Keratinocyte (primary cell): ENCODE results near the gene LATS1. TPM values are rescaled to one million over a fixed set of nuclear protein-coding genes. Genes with fewer than 3 reads are reported as not detected.

ENCODE experiments used
- DNase-seq: peaks from one replicate; pipeline ENCODE4 v3.0.0-alpha.2; 2011; ENCODE audit warnings: low read depth, missing footprints, low spot score
- FAIRE-seq: peaks from 2 replicates; lab custom pipeline; 2011; peaks lifted over from hg19 to GRCh38; lab: Jason Lieb, UNC
- H2AFZ ChIP-seq: 2 replicates; pipeline ENCODE4 v1.6.0; 2012; ENCODE audit warnings: low read length, control low read depth, inconsistent platforms; ENCODE audit not compliant: control insufficient read depth
- H3K27ac ChIP-seq: 2 replicates; pipeline ENCODE4 v1.5.1; 2011; ENCODE audit warnings: low read length; ENCODE audit not compliant: control insufficient read depth, insufficient read depth
- H3K27me3 ChIP-seq: 3 replicates; pipeline ENCODE4 v1.6.0; 2011; ENCODE audit warnings: low read length; ENCODE audit not compliant: control insufficient read depth, insufficient read depth; ENCODE audit errors: extremely low read depth
- H3K36me3 ChIP-seq, 2 experiments: 2 replicates in 1 of 2; 3 replicates in 1 of 2; pipeline ENCODE4 v1.5.1; 2011; ENCODE audit warnings: low read length in 2 of 2, mild to moderate bottlenecking in 1 of 2; ENCODE audit not compliant: control insufficient read depth in 2 of 2, insufficient read depth in 2 of 2; ENCODE audit errors: extremely low read depth in 1 of 2
- H3K4me1 ChIP-seq: 3 replicates; pipeline ENCODE4 v1.5.1; 2011; ENCODE audit warnings: low read length; ENCODE audit not compliant: control insufficient read depth, insufficient read depth; ENCODE audit errors: extremely low read depth
- H3K4me2 ChIP-seq: 3 replicates; pipeline ENCODE4 v1.6.0; 2011; ENCODE audit warnings: low read depth, low read length; ENCODE audit not compliant: control insufficient read depth, insufficient read depth; ENCODE audit errors: extremely low read depth
- H3K4me3 ChIP-seq, 3 experiments: fragments of 200-600 bp in 1 of 3; sonication (generic) in 1 of 3; 2 replicates in 2 of 3; 3 replicates in 1 of 3; pipeline ENCODE4 v1.5.1; 2011 to 2016; ENCODE audit warnings: low read length in 3 of 3, mild to moderate bottlenecking in 3 of 3, control low read depth in 2 of 3, inconsistent platforms in 1 of 3, low read depth in 1 of 3, mixed read lengths in 1 of 3, mixed run types in 1 of 3, moderate library complexity in 1 of 3; ENCODE audit not compliant: control insufficient read depth in 2 of 3, insufficient read depth in 2 of 3; ENCODE audit errors: extremely low read depth in 1 of 3
- H3K79me2 ChIP-seq: 2 replicates; pipeline ENCODE4 v1.6.0; 2012; ENCODE audit warnings: low read length; ENCODE audit not compliant: control insufficient read depth, insufficient read depth
- H3K9ac ChIP-seq: 3 replicates; pipeline ENCODE4 v1.6.0; 2011; ENCODE audit warnings: low read length; ENCODE audit not compliant: control insufficient read depth, insufficient read depth; ENCODE audit errors: extremely low read depth
- H3K9me1 ChIP-seq: 3 replicates; pipeline ENCODE4 v1.6.0; 2011; ENCODE audit warnings: low read length; ENCODE audit not compliant: control insufficient read depth, insufficient read depth; ENCODE audit errors: extremely low read depth
- H3K9me3 ChIP-seq: 2 replicates; pipeline ENCODE4 v1.5.1; 2012; ENCODE audit warnings: low read depth, low read length; ENCODE audit not compliant: control insufficient read depth
- H4K20me1 ChIP-seq: 3 replicates; pipeline ENCODE4 v1.6.0; 2011; ENCODE audit warnings: low read length; ENCODE audit not compliant: control insufficient read depth, insufficient read depth; ENCODE audit errors: extremely low read depth
- CTCF ChIP-seq, 3 experiments: IDR thresholded peaks in 1 of 3; conservative IDR thresholded peaks in 1 of 3; optimal IDR thresholded peaks in 1 of 3; 2 replicates in 2 of 3; 3 replicates in 1 of 3; pipeline versions ENCODE3 to v1.5.1; 2011; ENCODE audit warnings: low read length in 3 of 3, mild to moderate bottlenecking in 3 of 3, moderate library complexity in 2 of 3, control low read depth in 1 of 3, inconsistent platforms in 1 of 3; ENCODE audit not compliant: insufficient read depth in 2 of 3; ENCODE audit errors: extremely low read depth in 1 of 3
- EZH2 ChIP-seq: IDR thresholded peaks from one replicate; pipeline ENCODE4 v1.6.1; 2012; ENCODE audit warnings: inconsistent platforms, mild to moderate bottlenecking, low read length, moderate library complexity
- dilution Hi-C: fragments of 300-500 bp; cut with MboI; formaldehyde crosslinking; loops from one replicate; pipeline ENCODE4 v1.7.0; 2020; ENCODE audit warnings: low sequenced_read_pairs; ENCODE audit not compliant: extremely low pct_ligation_motif_present
- polyA plus RNA-seq, 5 experiments: library from polyadenylated mRNA; depleted of rRNA in 3 of 5; stranded (reverse) in 3 of 5; stranded (forward) in 1 of 5; unstranded in 1 of 5; fragments of >200 nt; gene quantifications; 1 replicate in 1 of 5; 2 replicates in 3 of 5; 3 replicates in 1 of 5; pipeline versions ENCODE4 v1.2.1 to v1.2.3, GENCODE V29; 2011 to 2012; ENCODE audit warnings: missing spikeins in 2 of 5, low read depth in 1 of 5, low replicate concordance in 1 of 5

LATS1 gene
- polyA plus RNA-seq, 1 donor (not counting 4 experiments of a cell fraction or from before 2014, with no cell fraction given): 11.3 TPM

- no peak for DNase-seq
- Histone ChIP-seq H3K27me3 (no peaks in the 10 kb centered on the region), H3K9me1 (no peaks in the 10 kb centered on the region), H3K9ac (no peak overlapping the region), H3K4me1 (peaks cover 13% of the 10 kb centered on the region), H3K9me3 (no peaks in the 10 kb centered on the region), H3K79me2 (peaks cover 82% of the 10 kb centered on the region), H3K27ac (no peak overlapping the region), H3K4me3 (no peak overlapping the region), H2AFZ (no peak overlapping the region), H3K4me2 (no peak overlapping the region), H4K20me1 (peaks cover 3% of the 10 kb centered on the region), H3K36me3 (peaks cover 0 to 7% of the 10 kb centered on the region in 2 experiments)
- FAIRE-seq: no peak
- TF ChIP-seq CTCF (optimal IDR thresholded peaks at IDR 0.05 in 1 of 3, IDR thresholded peaks at IDR 0.05 in 1 of 3, conservative IDR thresholded peaks at IDR 0.05 in 1 of 3; ENCODE audit: extremely low read depth in 1 of 3, insufficient read depth in 2 of 3, low read length in 3 of 3): no peak
- TF ChIP-seq EZH2: no peak
- dilution Hi-C loops: no loop called here
Measured at GRCh38 chr6:149699150-149699549, 18.8 kb downstream of the LATS1 start.

GRCh38 chr6:149698175-149698574 lies 19.7 kb downstream of the LATS1 start:
- H2AFZ ChIP-seq: no peak overlapping the region
- H3K9ac ChIP-seq: no peak overlapping the region
- FAIRE-seq (no peak), DNase-seq (no peak)
- peaks cover 0 to 9% of the 10 kb centered on the region in 2 experiments for H3K36me3 ChIP-seq
- H3K4me2 ChIP-seq: no peak overlapping the region
- H3K4me3 ChIP-seq: no peak overlapping the region
- no peaks in the 10 kb centered on the region for H3K27me3 ChIP-seq
- no peaks in the 10 kb centered on the region for H3K9me3 ChIP-seq
- H3K4me1 ChIP-seq: peaks cover 13% of the 10 kb centered on the region
- H3K79me2 ChIP-seq: peaks cover 76% of the 10 kb centered on the region
- dilution Hi-C loops: no loop called here
- TF ChIP-seq CTCF (optimal IDR thresholded peaks at IDR 0.05 in 1 of 3, IDR thresholded peaks at IDR 0.05 in 1 of 3, conservative IDR thresholded peaks at IDR 0.05 in 1 of 3; ENCODE audit: extremely low read depth in 1 of 3, insufficient read depth in 2 of 3, low read length in 3 of 3) (no peak), EZH2 (no peak)
- peaks cover 3% of the 10 kb centered on the region for H4K20me1 ChIP-seq
- no peak overlapping the region for H3K27ac ChIP-seq
- H3K9me1 ChIP-seq: no peaks in the 10 kb centered on the region
